Neural progenitor cell (in vitro differentiated cells): ENCODE data around the gene CDK5RAP3.

Experiments
- EZH2 ChIP-seq: fragments of 200-600 bp; sonication (generic); IDR thresholded peaks from 2 replicates; pipeline ENCODE4 v1.6.1; 2017; ENCODE audit warnings: antibody characterized with exemption, mild to moderate bottlenecking, moderate library complexity
- TF ChIP-seq, protein P1 (sequence below): fragments of 200-600 bp; sonication (generic); IDR thresholded peaks from 2 replicates; pipeline ENCODE4 v1.5.1; 2017; ENCODE audit warnings: antibody characterized with exemption, mild to moderate bottlenecking

DNA sequence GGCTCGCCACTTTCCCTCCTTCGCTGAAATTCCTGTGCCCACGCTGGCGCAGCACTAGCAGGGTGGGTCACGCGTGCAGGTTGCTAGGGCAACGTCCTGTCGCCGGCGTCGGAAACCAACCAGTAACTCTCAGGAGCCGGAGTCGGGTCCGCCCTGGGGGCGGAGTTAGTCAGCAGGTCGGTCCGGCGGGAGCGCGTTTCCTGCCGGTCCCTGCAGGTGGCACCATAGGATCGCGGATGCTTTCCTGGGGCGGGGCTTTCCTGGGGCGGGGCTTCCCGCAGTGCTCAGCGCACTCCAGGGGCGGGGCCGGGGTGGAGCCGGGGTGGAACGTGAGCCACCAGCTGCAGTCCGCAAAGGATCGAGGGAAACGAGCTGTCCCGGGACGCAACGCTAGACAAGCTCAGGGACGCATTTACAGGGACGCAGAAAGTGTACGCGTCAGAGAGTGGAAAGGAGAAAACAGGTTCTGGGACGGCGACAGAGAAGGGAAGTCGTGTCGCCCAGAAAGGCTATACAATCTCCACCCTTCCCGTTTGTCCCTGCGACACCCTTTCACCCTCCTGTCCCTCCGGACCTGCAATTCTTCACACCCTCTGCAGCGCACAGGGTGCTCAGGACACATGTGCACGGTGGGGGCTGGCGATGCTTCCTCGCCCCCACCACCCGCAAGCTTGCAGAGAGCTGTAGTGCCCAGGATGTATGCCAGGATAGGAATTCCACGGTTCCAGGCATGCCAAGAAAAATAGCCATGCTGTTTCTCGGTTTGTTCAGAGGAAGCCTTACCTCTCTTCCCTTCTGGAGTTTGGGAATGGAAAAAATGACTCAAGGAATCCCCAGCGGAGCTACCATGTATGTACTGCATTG is 54.4 kb downstream of the CDK5RAP3 start:
- no peak for TF ChIP-seq EZH2
- TF ChIP-seq, protein P1, sequence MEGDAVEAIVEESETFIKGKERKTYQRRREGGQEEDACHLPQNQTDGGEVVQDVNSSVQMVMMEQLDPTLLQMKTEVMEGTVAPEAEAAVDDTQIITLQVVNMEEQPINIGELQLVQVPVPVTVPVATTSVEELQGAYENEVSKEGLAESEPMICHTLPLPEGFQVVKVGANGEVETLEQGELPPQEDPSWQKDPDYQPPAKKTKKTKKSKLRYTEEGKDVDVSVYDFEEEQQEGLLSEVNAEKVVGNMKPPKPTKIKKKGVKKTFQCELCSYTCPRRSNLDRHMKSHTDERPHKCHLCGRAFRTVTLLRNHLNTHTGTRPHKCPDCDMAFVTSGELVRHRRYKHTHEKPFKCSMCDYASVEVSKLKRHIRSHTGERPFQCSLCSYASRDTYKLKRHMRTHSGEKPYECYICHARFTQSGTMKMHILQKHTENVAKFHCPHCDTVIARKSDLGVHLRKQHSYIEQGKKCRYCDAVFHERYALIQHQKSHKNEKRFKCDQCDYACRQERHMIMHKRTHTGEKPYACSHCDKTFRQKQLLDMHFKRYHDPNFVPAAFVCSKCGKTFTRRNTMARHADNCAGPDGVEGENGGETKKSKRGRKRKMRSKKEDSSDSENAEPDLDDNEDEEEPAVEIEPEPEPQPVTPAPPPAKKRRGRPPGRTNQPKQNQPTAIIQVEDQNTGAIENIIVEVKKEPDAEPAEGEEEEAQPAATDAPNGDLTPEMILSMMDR: peak; percentile 90
